Measurements from ENCODE around the gene APLP2.

Gene APLP2

DNA sequence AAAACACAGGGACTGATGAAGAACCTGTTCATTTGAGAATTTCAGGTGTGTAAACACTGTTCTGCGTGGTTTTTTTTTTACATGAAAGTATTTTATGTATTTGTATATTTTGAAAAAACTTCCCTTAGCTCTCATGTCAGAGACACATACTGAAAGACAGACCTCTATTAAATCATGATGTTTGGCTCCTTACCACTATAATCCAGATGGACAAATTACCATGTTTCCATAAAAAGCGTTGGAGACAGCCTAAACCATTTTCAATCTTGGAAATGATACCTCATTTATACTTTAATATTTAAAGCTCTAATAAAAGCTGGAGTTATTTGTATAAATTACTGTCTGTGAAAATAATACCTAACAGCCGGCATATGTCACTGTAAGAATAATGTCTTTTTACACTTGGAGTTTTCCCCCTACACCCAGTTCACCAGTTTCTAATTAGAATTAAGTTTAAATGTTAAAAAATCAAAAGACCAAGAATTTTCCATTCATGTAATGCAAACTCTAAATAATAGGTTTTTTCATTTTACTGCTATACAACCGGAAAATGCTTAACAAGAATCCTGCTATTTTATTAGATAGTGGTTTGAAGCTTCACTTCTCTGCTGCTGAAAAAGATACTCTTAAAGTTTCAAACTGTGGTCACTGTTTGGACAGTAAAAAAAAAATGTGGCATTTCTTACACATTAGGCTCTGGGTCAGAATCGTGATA lies 30.8 kb downstream of the APLP2 start:
- no peak overlapping the region for H3K4me3 ChIP-seq (ENCODE audit: low read depth in 1 of 2, low read length in 2 of 2)
- H2AFZ ChIP-seq (ENCODE audit: low read depth, low read length), result no peak overlapping the region
- no peaks in the 10 kb centered on the region for H3K9me3 ChIP-seq (ENCODE audit: insufficient read depth, low read length, severe bottlenecking)
- no peak overlapping the region for H3K4me2 ChIP-seq (ENCODE audit: insufficient read depth, low read length)
- no peaks in the 10 kb centered on the region for H3K36me3 ChIP-seq (ENCODE audit: insufficient read depth, low read length)
- no peak overlapping the region for H3K9ac ChIP-seq (ENCODE audit: low read depth, low read length)
- peaks cover 10% of the 10 kb centered on the region; the same call in 1 of the 2 replicates for H4K20me1 ChIP-seq (ENCODE audit: insufficient read depth, low read length)
- no peak for TF ChIP-seq EZH2 (IDR thresholded peaks at IDR 0.05; ENCODE audit: borderline replicate concordance, low read depth, low read length, severe bottlenecking)
- TF ChIP-seq, protein P1, sequence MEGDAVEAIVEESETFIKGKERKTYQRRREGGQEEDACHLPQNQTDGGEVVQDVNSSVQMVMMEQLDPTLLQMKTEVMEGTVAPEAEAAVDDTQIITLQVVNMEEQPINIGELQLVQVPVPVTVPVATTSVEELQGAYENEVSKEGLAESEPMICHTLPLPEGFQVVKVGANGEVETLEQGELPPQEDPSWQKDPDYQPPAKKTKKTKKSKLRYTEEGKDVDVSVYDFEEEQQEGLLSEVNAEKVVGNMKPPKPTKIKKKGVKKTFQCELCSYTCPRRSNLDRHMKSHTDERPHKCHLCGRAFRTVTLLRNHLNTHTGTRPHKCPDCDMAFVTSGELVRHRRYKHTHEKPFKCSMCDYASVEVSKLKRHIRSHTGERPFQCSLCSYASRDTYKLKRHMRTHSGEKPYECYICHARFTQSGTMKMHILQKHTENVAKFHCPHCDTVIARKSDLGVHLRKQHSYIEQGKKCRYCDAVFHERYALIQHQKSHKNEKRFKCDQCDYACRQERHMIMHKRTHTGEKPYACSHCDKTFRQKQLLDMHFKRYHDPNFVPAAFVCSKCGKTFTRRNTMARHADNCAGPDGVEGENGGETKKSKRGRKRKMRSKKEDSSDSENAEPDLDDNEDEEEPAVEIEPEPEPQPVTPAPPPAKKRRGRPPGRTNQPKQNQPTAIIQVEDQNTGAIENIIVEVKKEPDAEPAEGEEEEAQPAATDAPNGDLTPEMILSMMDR (IDR thresholded peaks at IDR 0.05; ENCODE audit: borderline replicate concordance, extremely low read depth, low read length, poor library complexity, severe bottlenecking), result no peak
- H3K79me2 ChIP-seq (ENCODE audit: insufficient read depth, low read length), result peaks cover 16% of the 10 kb centered on the region; the same call in 1 of the 2 replicates
- DNase-seq, result no peak
- no peak overlapping the region for H3K27ac ChIP-seq (ENCODE audit: low read length)
- no peak for ATAC-seq (ENCODE audit: insufficient read depth, low read depth)
- H3K27me3 ChIP-seq (ENCODE audit: insufficient read depth, low read length, poor library complexity), result no peaks in the 10 kb centered on the region
- no peaks in the 10 kb centered on the region for H3K4me1 ChIP-seq (ENCODE audit: insufficient read depth, low read length)

DNA sequence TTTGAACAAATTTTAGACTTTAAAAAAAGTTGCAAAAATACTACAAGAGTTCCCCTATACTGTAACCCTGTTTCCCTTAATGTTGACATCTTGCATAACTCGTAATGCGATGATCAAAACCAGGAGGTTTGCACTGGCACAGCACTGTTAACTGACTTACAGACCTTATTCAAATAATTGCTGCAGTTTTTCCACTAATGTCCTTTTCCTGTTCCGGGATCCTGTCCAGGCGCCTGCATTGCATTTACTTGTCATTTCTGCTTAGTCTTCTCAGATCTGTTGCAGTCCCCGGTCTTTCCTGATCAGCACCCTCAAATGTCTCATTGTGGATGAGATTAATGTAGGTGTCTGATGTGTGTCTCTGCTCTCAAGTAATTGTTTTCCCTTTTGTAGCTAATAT lies 32.0 kb downstream of the APLP2 start:
- DNase-seq (no peak), ATAC-seq (ENCODE audit: insufficient read depth, low read depth) (no peak)
- H3K4me1 ChIP-seq (ENCODE audit: insufficient read depth, low read length), result no peaks in the 10 kb centered on the region
- H3K4me2 ChIP-seq (ENCODE audit: insufficient read depth, low read length), result no peak overlapping the region
- TF ChIP-seq, protein P1 (IDR thresholded peaks at IDR 0.05; ENCODE audit: borderline replicate concordance, extremely low read depth, low read length, poor library complexity, severe bottlenecking), result no peak
- no peak for TF ChIP-seq EZH2 (IDR thresholded peaks at IDR 0.05; ENCODE audit: borderline replicate concordance, low read depth, low read length, severe bottlenecking)
- H3K36me3 ChIP-seq (ENCODE audit: insufficient read depth, low read length), result no peaks in the 10 kb centered on the region
- no peaks in the 10 kb centered on the region for H3K9me3 ChIP-seq (ENCODE audit: insufficient read depth, low read length, severe bottlenecking)
- H2AFZ ChIP-seq (ENCODE audit: low read depth, low read length), result no peak overlapping the region
- no peak overlapping the region for H3K4me3 ChIP-seq (ENCODE audit: low read depth in 1 of 2, low read length in 2 of 2)
- peaks cover 2% of the 10 kb centered on the region; the same call in 1 of the 2 replicates for H4K20me1 ChIP-seq (ENCODE audit: insufficient read depth, low read length)
- no peak overlapping the region for H3K9ac ChIP-seq (ENCODE audit: low read depth, low read length)
- H3K27me3 ChIP-seq (ENCODE audit: insufficient read depth, low read length, poor library complexity), result no peaks in the 10 kb centered on the region
- no peak overlapping the region for H3K27ac ChIP-seq (ENCODE audit: low read length)
- H3K79me2 ChIP-seq (ENCODE audit: insufficient read depth, low read length), result peaks cover 13% of the 10 kb centered on the region; the same call in 1 of the 2 replicates

DNA sequence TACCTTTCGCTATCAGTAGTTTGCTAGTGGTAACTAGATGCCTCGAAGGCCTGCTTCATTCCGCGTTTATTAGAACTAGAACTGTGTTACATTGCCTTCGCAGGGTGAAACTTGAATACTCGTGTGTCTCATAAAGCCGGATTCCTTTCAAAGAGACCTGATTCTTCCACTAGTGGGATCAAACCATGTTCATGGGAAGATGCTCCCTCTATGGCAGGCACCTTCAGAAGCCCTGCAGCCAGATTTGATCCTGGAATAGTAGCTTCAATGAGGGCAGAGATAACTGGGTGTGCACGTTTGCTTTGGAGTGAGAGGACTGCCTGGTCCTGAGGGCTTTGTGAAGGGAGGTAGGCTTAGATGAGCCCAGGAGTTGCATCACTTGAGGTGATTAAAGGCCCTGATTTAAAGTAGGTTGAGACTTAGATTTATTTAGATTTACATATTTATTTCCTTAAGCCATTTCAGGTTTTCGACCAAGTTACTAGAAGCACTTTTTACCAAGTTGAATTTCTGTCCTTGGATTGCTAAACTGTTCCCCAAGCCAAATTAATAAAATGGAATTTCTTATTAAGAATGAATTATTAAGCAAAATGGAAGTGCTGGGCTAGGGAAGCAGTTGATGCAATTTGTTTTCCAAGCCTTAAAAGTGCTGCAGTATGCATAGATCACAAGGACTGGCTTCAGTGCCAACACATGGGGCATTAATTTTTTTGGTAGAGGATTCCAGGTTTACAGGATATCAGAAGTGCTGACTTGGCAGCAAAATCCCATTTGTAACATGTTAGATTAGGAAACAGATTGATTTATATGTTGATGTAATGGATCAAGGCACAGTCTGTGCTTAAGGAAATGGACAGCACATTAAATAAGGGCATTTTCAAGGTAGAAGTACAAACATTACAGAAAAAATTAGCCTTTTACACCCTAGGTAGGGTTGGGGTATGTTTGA lies 32.9 kb downstream of the APLP2 start:
- H3K4me2 ChIP-seq (ENCODE audit: insufficient read depth, low read length), result no peak overlapping the region
- H2AFZ ChIP-seq (ENCODE audit: low read depth, low read length), result no peak overlapping the region
- H3K36me3 ChIP-seq (ENCODE audit: insufficient read depth, low read length), result no peaks in the 10 kb centered on the region
- no peak for DNase-seq
- H3K4me1 ChIP-seq (ENCODE audit: insufficient read depth, low read length), result no peaks in the 10 kb centered on the region
- H3K9me3 ChIP-seq (ENCODE audit: insufficient read depth, low read length, severe bottlenecking), result no peaks in the 10 kb centered on the region
- no peaks in the 10 kb centered on the region for H3K27me3 ChIP-seq (ENCODE audit: insufficient read depth, low read length, poor library complexity)
- H3K27ac ChIP-seq (ENCODE audit: low read length), result no peak overlapping the region
- ATAC-seq (ENCODE audit: insufficient read depth, low read depth), result no peak
- H4K20me1 ChIP-seq (ENCODE audit: insufficient read depth, low read length), result 0 out of 2 replicates have a peak, but pooled peaks cover 2% of the 10 kb centered on the region
- H3K9ac ChIP-seq (ENCODE audit: low read depth, low read length), result no peak overlapping the region
- peaks cover 13% of the 10 kb centered on the region; the same call in 1 of the 2 replicates for H3K79me2 ChIP-seq (ENCODE audit: insufficient read depth, low read length)
- no peak overlapping the region for H3K4me3 ChIP-seq (ENCODE audit: low read depth in 1 of 2, low read length in 2 of 2)
- TF ChIP-seq, protein P1 (IDR thresholded peaks at IDR 0.05; ENCODE audit: borderline replicate concordance, extremely low read depth, low read length, poor library complexity, severe bottlenecking), result no peak
- TF ChIP-seq EZH2 (IDR thresholded peaks at IDR 0.05; ENCODE audit: borderline replicate concordance, low read depth, low read length, severe bottlenecking), result no peak

Data from DND-41 (cell line).